ENCODE measurements around the gene TNS3. TPM values are rescaled to one million over a fixed set of nuclear protein-coding genes. Genes with fewer than 3 reads are reported as not detected.

The TNS3 gene
- total and polyA plus RNA-seq, 9 of the 15 experiments (the other 6 are each of a cell fraction or from before 2014, with no cell fraction given) = 0.20 TPM; not detected in 8

GRCh38 chr7:47563521-47563920 lies 18.4 kb downstream of the TNS3 start (continued):
- TF ChIP-seq RREB1 (CRISPR knock-in tag; IDR thresholded peaks at IDR 0.05) (no peak), HNRNPL (IDR thresholded peaks at IDR 0.05; ENCODE audit: low read depth, low read length) (no peak), CTCFL (IDR thresholded peaks at IDR 0.05; ENCODE audit: borderline replicate concordance, insufficient read depth, low read depth, low read length, poor library complexity, severe bottlenecking) (no peak), NKRF (IDR thresholded peaks at IDR 0.05; ENCODE audit: borderline replicate concordance) (no peak), FOXA1 (IDR thresholded peaks at IDR 0.05; ENCODE audit: borderline replicate concordance) (no peak), SLC30A9 (CRISPR knock-in tag; IDR thresholded peaks at IDR 0.05) (no peak), HMBOX1 (IDR thresholded peaks at IDR 0.05) (no peak), XRCC4 (IDR thresholded peaks at IDR 0.05; ENCODE audit: extremely low read depth, insufficient read depth, insufficient read length) (no peak)
